Renal cortical epithelial cell (primary cell): ENCODE results near the gene OR6S1. TPM values are rescaled to one million over a fixed set of nuclear protein-coding genes. Genes with fewer than 3 reads are reported as not detected.

ENCODE experiments used
- DNase-seq: peaks from one replicate; pipeline ENCODE4 v3.0.0-alpha.2; 2011; ENCODE audit warnings: low read depth
- total RNA-seq: library from RNA; depleted of rRNA; stranded (reverse); fragments of >200 nt; gene quantifications from 2 replicates; pipeline ENCODE4 v1.2.3, GENCODE V29; 2014

Gene OR6S1
- not detected in 2 replicates for total RNA-seq

- no peak for DNase-seq
Measured at GRCh38 chr14:20641591-20641990, at the start of gene OR6S1. Gene OR6S1 (minus strand): TSS chr14:20641691. CDS start chr14:20641691, 0 bp downstream.

- peak; percentile 72 for DNase-seq
Measured at GRCh38 chr14:20690848-20691640, 49.6 kb upstream of the OR6S1 start.

DNA sequence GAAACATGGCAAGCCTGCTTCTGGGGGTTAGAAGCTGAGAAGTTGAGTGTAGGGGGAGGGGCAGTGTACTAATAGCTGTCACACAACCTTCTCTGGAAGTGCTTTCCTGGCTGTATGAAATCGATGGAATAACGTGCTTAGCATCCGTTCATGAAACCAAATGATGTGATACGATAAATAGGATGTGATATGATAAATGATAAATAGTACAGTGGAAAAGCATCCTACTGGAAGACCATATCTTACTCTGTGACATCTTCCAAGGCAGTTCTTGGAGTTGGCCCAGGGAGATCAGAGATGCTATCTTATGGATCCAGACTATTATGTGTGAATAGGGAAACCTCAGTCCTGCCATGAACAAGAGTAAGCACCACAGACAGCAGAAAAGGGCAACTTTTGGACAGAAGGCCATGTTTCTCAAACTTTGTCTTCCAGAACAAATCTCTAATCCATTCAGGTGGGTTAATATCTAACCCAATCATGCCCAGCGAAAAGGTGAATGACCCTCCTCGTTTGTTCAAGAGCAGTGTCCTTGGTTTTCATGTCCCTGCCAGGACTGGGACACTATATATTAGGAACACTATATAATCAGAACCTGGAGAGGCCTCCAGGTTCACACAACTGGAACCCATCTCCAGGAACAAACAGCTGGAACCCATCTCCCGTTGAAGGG is 46.8 kb upstream of the OR6S1 start, which contains the start of gene ANG:
Gene ANG, plus strand, starts transcription at position 598 of the 673 bp plus-strand sequence. CDS start 4,801 bp downstream, outside the sequence.
- DNase-seq, result no peak

DNA sequence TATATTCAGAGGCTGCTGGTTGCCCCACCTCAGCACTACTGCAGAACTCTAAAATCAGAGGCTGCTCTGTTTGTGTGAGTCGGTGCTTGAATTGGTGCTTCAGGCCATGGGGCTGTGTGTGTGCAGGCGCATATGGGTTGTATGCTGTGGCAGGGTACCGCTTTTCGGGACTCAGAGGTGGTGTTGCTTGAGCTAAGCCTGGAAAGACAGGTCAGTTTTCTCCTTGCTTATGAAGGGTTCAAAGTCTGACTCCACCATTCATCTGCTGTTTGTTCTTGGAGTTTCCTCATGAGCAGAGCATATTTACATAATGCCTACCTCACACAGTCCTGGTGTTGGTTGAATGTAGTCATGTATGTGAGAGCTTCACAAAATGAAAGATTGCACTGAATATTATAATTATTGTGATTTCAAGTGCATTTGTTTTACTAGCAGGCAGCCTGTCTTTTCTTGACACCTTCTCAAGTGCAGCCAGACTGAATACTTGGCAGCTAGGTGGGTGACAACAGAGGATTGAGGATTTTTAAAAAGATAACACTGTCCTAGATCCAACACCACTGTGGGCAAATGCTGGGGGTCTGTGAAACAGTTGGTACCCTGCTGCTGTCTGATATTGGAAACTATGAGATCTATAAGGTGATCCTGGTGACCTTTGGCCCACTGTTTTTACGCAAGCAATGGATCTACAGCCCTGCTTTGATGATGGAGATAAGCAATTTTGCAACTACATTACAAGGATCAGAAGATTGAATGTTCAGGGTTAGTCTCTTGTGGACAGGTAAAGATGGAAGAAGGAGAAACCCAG is 46.1 kb upstream of the OR6S1 start:
- no peak for DNase-seq

- DNase-seq, result no peak
Measured at GRCh38 chr14:20686386-20687143, 45.1 kb upstream of the OR6S1 start.

GRCh38 chr14:20684662-20685456 is 43.4 kb upstream of the OR6S1 start:
- peak; percentile 32 for DNase-seq

GRCh38 chr14:20683891-20684661 is 42.6 kb upstream of the OR6S1 start, which contains the start of gene RNASE4:
Gene RNASE4 (plus strand): TSS chr14:20684560. CDS start chr14:20699372, 14,812 bp downstream.
- peak; percentile 66 for DNase-seq

DNA sequence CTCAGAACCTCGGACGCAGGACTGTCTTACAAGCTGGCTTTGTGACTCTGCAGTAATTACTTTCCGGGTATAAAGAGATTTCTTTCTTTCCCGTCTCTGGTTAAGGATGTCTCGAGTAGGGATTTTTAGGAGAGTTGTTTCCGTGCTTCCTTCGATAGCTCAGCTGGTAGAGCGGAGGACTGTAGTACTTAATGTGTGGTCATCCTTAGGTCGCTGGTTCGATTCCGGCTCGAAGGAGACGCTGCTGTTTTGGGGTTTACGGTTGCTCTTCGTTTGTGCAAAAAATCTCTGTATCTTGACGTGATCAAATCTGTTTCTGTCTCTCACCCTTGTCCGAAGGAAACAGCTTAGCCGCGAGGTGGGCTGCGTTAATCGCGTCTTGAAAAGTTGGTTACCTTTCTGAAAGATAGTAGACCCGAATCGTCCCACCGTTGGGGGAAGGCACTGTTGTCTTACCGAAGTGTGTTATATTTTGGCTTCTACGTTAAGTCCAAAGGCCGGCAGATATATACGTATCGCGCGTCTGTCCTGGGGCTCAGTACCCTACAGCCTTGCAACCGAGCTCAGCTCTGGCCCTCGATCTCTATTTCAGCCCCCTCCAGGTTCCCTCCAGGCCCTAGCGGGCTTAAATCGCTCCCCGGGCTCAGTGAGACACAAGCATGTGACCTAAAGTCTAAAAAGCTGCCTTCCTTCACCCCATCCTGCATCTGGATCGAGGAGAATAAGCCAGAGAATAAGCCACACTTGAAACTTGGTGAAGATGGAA is 41.8 kb upstream of the OR6S1 start:
- DNase-seq, result peak; percentile 84

- DNase-seq, result peak; percentile 86
Measured at GRCh38 chr14:20682435-20683124, 41.1 kb upstream of the OR6S1 start.

- no peak for DNase-seq
Measured at GRCh38 chr14:20682127-20682434, 40.6 kb upstream of the OR6S1 start.

DNA sequence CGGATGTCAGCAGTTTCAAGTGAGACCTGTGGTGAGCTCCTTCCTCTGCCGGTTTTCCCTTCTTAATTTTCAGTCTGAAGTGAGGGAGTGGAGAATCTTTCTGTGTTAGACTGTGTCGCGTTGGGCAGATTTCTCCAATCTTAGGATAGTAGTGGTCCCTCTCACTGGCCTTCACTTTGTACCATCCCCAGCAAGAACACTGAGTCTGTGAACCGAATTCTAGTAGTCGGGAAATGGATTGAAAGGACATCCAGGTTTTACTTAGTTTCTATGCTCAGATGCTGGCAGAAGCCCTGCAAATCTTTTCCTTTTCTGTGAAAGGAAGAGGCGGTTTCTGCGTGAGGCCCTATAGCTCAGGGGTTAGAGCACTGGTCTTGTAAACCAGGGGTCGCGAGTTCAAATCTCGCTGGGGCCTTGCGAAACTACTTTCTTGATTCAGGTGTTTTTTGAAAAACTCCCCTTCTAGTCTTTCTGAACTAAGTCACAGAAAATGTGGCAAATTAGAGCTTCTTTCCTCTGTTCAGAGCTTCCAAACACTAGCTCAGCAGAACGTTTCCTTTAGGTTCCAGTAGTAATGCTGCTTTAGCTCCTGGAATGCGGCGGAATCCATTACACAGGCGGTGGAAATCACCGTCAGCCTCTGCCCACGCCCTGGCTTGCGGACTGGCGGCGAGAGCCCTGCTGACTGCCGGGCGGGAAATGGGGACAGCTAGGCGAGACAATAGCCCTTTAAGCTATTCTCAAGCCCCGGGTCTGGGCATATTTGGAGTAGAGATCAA is 40.0 kb upstream of the OR6S1 start:
- DNase-seq, result peak; percentile 84

GRCh38 chr14:20680843-20681347 is 39.4 kb upstream of the OR6S1 start:
- DNase-seq, result no peak

GRCh38 chr14:20680363-20680762 is 38.9 kb upstream of the OR6S1 start:
- no peak for DNase-seq

DNA sequence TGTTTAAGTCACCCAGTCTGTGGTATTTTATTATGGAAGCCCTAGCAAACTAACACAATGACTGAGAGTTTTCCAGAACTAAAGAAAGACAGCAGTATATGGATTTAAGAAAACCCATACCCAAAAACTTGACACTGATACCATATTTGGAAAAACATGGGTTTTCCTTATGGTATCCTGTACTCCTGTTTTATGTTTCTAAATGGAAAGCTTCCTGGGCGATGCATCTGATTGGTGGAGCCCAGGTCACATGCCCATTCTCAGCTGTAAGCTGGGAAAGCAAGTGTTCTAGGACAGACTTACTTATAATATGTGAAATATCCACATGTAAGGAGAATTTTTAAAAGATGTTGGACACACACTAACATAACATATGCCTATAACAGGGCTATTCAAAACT is 38.4 kb upstream of the OR6S1 start:
- peak; percentile 18 for DNase-seq

DNA sequence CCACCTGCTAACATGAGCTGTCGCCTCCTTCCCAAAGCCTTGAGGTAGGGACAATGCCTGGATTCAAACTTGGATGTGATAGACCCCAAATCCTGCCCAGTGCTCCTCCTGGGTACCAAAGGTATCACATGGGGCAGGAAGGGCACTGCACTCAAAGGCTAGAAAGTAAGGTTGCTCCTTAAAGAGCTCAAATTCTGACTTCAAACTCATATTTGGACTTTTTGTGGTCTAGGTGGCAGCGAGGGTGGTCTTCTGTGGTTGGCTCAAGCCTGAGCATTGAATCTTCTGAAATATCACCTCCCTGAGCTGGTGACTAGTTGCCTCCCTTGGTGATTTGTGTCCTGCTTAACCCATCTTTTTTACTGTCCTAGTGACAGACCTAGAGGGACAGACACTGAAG is 34.6 kb upstream of the OR6S1 start:
- no peak for DNase-seq

GRCh38 chr14:20675669-20676068 is 34.2 kb upstream of the OR6S1 start:
- DNase-seq, result no peak

- DNase-seq, result peak; percentile 50
Measured at GRCh38 chr14:20671597-20672283, 30.2 kb upstream of the OR6S1 start.
